ENCODE results near the gene GARIN5A.

GARIN5A gene

GRCh38 chr19:50476224-50476906, at the start of gene GARIN5A, which contains the start of gene EMC10:
GARIN5A (minus strand) TSS chr19:50476848; CDS start chr19:50476388, 460 bp downstream.
EMC10 (plus strand) TSS chr19:50476507; CDS start chr19:50476545, 38 bp downstream.
- peak within 1 kb of the TSS; percentile 77 for H3K4me3 ChIP-seq (ENCODE audit: low read depth, low read length)
- TF ChIP-seq CTCF (IDR thresholded peaks at IDR 0.05; ENCODE audit: low read depth, low read length, missing control alignments): no peak
- peak; percentile 82 for DNase-seq (ENCODE audit: low read depth)

GRCh38 chr19:50522881-50523280, 46.2 kb upstream of the GARIN5A start:
- DNase-seq (ENCODE audit: low read depth): no peak
- no peak for TF ChIP-seq CTCF (IDR thresholded peaks at IDR 0.05; ENCODE audit: low read depth, low read length, missing control alignments)

DNA sequence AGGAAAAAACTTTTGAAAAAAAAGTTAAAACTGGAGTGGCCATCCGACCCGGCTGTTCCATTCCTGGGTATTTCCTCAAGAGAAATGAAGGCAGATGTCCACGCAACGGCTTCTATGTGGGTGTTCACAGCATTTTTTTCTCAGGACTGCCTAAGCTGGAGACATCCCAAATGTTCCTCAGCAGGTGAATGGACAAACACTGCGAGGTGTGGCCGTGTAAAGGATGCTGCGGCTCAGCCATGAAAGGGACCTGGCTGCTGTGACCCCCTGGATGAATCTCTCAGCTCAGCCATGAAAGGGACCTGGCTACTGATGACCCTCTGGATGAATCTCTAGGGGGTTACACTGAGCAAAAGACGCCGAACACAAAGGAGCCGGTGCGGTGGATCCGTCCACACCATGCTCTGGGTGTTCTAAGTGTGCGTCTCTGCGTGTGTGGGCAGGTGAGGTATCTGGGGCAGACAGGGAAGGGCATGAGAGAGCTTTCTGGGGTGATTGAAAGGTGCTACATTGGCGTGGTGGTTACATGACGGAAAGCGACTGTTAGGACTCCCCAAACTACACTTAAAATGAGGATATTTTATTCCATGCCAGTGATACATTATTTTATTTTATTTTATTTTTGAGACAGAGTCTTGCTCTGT, 44.3 kb upstream of the GARIN5A start:
- DNase-seq (ENCODE audit: low read depth): no peak
- no peak overlapping the region for H3K4me3 ChIP-seq (ENCODE audit: low read depth, low read length)
- TF ChIP-seq CTCF (IDR thresholded peaks at IDR 0.05; ENCODE audit: low read depth, low read length, missing control alignments): no peak

More at GRCh38 chr19:50522881-50523280, 46.2 kb upstream of the GARIN5A start:
- H3K4me3 ChIP-seq (ENCODE audit: low read depth, low read length): no peak overlapping the region

DNA sequence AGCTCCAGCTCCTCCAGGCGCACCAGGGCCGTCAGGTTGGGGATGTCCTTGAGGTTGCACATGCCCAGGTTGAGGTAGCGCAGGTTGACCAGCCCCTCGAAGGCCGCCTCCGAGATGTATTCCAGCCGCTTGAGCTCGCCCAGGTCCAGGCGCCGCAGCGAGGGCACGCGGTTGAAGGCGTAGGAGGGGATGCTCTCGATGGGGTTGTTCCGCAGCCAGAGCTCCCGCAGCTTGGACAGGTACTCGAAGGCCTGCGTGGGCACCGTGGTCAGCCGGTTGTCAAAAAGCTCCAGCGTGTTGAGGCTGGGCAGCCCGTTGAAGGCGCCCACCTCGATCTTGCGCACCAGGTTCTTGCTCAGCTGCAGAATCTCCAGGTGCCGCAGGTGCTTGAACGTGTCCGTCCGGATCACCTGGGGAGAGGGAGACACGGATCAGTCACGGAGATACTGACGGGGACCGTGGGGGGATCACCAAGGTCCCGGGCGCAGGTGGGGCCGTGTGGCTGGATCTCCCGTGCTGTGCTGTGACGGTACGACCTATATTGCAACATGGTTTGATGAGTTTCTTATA, 42.4 kb upstream of the GARIN5A start:
- TF ChIP-seq CTCF (IDR thresholded peaks at IDR 0.05; ENCODE audit: low read depth, low read length, missing control alignments): no peak
- DNase-seq (ENCODE audit: low read depth): no peak
- no peak overlapping the region for H3K4me3 ChIP-seq (ENCODE audit: low read depth, low read length)

GRCh38 chr19:50518091-50519005, 41.7 kb upstream of the GARIN5A start:
- DNase-seq (ENCODE audit: low read depth): no peak
- peak; percentile 22 for TF ChIP-seq CTCF (IDR thresholded peaks at IDR 0.05; ENCODE audit: low read depth, low read length, missing control alignments)
- H3K4me3 ChIP-seq (ENCODE audit: low read depth, low read length): no peak overlapping the region

DNA sequence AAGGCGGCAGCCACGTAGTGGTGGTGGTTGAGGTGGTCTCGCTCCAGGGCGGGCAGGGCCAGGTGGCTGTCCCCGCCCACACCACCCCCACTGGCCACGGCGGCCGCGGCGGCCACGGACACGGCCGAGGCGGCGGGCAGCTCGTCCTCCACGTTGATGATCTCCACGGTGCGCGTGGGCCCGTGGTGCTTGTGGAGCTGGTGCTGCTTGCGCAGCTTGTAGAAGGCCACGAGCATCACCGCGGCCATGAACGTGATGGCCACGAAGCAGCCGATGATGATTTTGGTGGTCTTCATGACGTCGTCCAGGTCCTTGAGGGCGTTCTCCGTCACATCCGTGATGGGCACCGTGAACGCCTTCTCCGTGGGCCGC, 41.0 kb upstream of the GARIN5A start:
- TF ChIP-seq CTCF (IDR thresholded peaks at IDR 0.05; ENCODE audit: low read depth, low read length, missing control alignments): no peak
- no peak overlapping the region for H3K4me3 ChIP-seq (ENCODE audit: low read depth, low read length)
- no peak for DNase-seq (ENCODE audit: low read depth)
